RWPE1 (cell line): ENCODE results near the gene STT3B.

ENCODE experiments used
- CTCF ChIA-PET: fragments of 350-600 bp; sonication (Branson Sonifier 250); formaldehyde crosslinking; extraction: SDS; loops from one replicate; lab custom pipeline; 2021; lab: Yijun Ruan, JAX
- POLR2A ChIA-PET: fragments of 400-600 bp; formaldehyde crosslinking; extraction: SDS; loops from one replicate; lab custom pipeline; 2020; ENCODE audit warnings: antibody characterized with exemption; ENCODE audit not compliant: low non-redundant PET; lab: Yijun Ruan, JAX
- DNase-seq: peaks from one replicate; pipeline ENCODE4 v3.0.0; 2012; ENCODE audit warnings: low spot score
- H3K27ac ChIP-seq: fragments of 450-650 bp; 2 replicates; pipeline ENCODE4 v1.5.1; 2017
- TF ChIP-seq, protein P1 (sequence below): fragments of 450-650 bp; conservative IDR thresholded peaks from 2 replicates; pipeline ENCODE4 v1.5.1; 2017; ENCODE audit warnings: low read depth, mild to moderate bottlenecking

The STT3B gene

DNA sequence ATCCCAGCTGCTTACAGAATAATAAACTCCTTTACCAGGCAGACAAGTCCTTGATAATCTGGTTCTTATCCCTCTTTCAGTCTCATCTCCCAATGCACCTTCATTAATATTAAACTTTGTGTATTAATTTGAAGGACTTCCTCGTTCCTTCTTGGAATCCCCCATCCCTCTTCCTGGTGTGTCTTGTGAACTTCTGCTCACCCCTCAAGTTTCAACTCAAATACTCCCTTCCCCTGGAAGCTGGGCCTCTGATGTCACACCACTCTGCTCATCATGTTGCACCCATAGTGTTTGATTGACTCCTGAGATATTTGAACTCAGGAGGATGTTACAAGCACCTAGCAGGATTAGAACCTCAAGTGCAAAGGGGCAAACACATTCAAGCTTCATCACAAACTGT is 3.3 kb upstream of the STT3B start:
- ChIA-PET CTCF (no interaction called here), POLR2A (no interaction called here)
- H3K27ac ChIP-seq, result no peak overlapping the region
- no peak for DNase-seq
- TF ChIP-seq, protein P1, sequence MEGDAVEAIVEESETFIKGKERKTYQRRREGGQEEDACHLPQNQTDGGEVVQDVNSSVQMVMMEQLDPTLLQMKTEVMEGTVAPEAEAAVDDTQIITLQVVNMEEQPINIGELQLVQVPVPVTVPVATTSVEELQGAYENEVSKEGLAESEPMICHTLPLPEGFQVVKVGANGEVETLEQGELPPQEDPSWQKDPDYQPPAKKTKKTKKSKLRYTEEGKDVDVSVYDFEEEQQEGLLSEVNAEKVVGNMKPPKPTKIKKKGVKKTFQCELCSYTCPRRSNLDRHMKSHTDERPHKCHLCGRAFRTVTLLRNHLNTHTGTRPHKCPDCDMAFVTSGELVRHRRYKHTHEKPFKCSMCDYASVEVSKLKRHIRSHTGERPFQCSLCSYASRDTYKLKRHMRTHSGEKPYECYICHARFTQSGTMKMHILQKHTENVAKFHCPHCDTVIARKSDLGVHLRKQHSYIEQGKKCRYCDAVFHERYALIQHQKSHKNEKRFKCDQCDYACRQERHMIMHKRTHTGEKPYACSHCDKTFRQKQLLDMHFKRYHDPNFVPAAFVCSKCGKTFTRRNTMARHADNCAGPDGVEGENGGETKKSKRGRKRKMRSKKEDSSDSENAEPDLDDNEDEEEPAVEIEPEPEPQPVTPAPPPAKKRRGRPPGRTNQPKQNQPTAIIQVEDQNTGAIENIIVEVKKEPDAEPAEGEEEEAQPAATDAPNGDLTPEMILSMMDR, result no peak

DNA sequence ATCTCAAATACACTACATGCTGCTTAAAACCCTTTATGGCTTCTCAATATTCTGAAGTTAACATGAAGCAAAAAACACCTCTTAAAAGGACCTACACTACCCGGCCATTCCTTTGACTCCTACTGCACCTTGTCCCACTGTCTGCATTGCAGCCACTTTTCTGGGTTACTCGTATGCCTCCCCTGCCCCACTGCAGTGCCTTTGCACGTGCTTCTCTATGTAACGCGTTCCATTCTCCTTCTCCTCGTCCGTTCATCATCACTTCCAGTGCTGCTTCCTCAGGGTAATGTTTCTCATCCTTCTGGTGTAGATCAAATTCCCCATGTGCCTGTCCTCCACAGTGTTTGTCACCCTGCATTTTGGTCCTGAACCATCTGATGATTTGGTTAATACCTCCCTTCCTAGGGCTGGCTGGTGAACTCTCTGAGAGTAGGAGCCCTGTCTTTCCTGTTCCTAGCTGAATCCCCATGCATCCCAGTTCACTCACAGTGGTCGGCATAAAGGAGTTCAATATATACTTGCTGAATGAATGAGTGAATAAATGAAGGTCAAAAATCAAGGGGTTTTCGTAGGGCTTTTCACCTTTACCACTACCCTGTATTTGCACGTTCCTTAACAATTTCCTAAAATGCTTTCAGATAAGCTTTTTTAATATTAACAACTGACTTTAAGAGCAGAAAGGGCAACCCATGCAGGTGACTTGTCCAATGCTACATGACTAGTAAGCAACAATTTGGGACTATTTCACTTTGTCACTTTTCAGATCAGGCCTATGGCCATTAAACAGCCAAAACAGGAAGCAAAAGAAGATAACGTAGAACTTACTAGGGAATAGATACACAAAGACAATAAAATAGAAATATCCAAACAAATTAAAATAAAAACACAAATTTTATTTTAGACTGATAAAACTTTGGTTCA is 2.4 kb upstream of the STT3B start:
- CTCF ChIA-PET, result no interaction called here
- POLR2A ChIA-PET, result no interaction called here
- H3K27ac ChIP-seq, result no peak overlapping the region
- TF ChIP-seq, protein P1, result no peak
- no peak for DNase-seq

DNA sequence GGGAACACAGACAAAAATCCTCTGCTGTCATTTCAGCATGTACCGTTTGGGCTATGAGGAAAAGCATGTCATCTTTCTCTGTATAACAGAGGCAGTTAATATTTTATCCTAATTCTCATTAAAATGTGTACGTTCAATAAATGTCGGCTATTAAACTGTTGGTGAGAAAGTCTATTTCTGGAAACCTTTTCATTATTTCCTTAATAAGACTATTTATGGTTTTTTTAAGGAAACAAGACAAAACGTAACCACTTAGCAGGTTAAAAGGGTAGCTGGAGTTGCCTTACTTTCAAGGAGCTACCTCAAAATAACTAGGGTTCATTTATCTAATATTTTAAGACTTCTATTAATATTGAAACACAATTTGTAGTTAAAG is 1.8 kb upstream of the STT3B start:
- ChIA-PET POLR2A (no interaction called here), CTCF (no interaction called here)
- H3K27ac ChIP-seq, result no peak overlapping the region

DNA sequence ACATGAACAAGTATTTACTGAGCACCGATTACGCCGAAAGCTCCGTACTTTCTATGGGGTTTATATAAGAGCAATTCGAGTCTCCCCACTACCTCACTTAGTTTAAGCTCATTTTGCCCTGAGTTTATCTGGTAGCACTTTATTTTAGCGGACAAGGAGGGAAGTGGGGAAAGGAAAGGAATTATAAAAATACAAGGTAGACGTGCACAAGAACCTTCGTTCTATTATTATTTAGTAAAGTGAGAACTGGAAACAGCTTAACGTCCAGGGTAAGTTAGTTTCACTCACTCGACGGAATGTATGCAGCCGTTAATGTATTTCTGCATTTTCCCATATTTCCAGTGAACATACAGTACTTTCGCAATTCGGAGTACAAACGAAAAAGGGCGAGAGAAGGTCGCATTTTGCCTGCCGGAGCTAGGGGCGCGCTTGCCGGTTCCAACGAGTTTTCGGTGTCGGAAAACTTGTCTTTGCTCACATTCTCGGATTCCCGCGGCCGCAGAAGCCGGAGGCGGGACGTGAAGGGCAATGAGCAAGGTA is 1.2 kb upstream of the STT3B start:
- CTCF ChIA-PET, result interaction anchor here (0.6 kb wide), 1 partner anchor 1519 kb away, joined by 3 read pairs; no protein-coding TSS in a partner anchor
- POLR2A ChIA-PET, result no interaction called here

More for the DNA sequence above, 1.8 kb upstream of the STT3B start:
- TF ChIP-seq, protein P1, result no peak
- no peak for DNase-seq

DNA sequence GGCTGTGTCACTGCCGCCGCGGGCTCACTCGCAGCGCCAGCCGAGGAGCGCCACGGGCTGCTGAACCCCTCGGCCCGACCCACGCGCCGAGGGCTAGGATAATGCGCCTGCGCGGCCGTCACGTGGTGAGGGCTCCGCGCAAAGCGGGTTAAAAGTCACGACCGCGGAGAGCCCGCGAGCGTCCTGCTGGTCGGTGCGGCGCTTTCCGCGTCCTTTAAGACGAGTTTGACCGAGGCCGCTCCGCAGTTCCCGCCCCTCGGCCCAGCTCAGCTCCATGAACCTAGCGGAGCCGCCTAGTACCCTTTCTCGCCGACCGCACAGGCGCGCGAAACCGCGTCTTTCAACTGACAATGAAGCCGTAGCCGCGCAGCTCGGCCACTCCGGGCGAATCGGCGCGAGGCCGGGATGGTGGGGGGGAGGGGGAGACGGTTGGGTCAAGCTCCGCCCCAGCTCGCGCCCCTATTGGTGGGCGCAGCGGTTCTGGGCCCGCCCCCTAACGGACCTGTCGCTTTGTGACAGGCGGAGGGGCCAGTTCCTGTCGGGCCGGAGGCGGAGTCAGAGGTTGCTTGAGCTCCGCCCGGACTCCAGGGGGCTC is 636 bp upstream of the STT3B start:
- DNase-seq, result peak; percentile 96
- POLR2A ChIA-PET, result interaction anchor here (0.6 to 1.0 kb wide), 2 partner anchors 244 to 451 kb away, joined by 3 to 4 read pairs; no protein-coding TSS in a partner anchor
- peak overlapping the region; percentile 99 for H3K27ac ChIP-seq
- TF ChIP-seq, protein P1, result 0 out of 2 replicates have a peak, but pooled peaks have one; percentile 2
- CTCF ChIA-PET, result interaction anchor here (0.7 kb wide), 1 partner anchor 501 kb away, joined by 4 read pairs; no protein-coding TSS in a partner anchor

More for the DNA sequence above, 1.2 kb upstream of the STT3B start:
- peak overlapping the region; percentile 99 for H3K27ac ChIP-seq
- TF ChIP-seq, protein P1, result 0 out of 2 replicates have a peak, but pooled peaks have one; percentile 27
- no peak for DNase-seq
